ENCODE measurements around the gene DDX50. TPM values are rescaled to one million over a fixed set of nuclear protein-coding genes. Genes with fewer than 3 reads are reported as not detected.

Gene DDX50
- total RNA-seq, 1 experiment from 2014 or later: 37.1 TPM

GRCh38 chr10:68988530-68989316 lies 87.6 kb downstream of the DDX50 start, which contains the start of gene KIFBP (continued):
- TF ChIP-seq ATF1 (CRISPR knock-in tag; IDR thresholded peaks at IDR 0.05) (no peak), AFF4 (CRISPR knock-in tag; IDR thresholded peaks at IDR 0.05; ENCODE audit: borderline replicate concordance) (no peak), HMGA2 (CRISPR knock-in tag; IDR thresholded peaks at IDR 0.05) (no peak), ETV6 (CRISPR knock-in tag; IDR thresholded peaks at IDR 0.05) (peak; percentile 58; the same call in 1 of the 2 replicates), ZNF416 (CRISPR knock-in tag; IDR thresholded peaks at IDR 0.05) (no peak), NFYB (CRISPR knock-in tag; conservative IDR thresholded peaks at IDR 0.05; ENCODE audit: low read depth) (peak; percentile 79), SOX15 (CRISPR knock-in tag; IDR thresholded peaks at IDR 0.05) (no peak), NR1H2 (CRISPR knock-in tag; IDR thresholded peaks at IDR 0.05) (no peak), AR (CRISPR knock-in tag; IDR thresholded peaks at IDR 0.05) (no peak), TEAD1 (CRISPR knock-in tag; IDR thresholded peaks at IDR 0.05) (0 out of 2 replicates have a peak, but pooled peaks have one; percentile 80), ZNF396 (CRISPR knock-in tag; IDR thresholded peaks at IDR 0.05; ENCODE audit: borderline replicate concordance) (no peak), STAT6 (CRISPR knock-in tag; conservative IDR thresholded peaks at IDR 0.05; ENCODE audit: low read depth) (no peak), MXD4 (CRISPR knock-in tag; IDR thresholded peaks at IDR 0.05; ENCODE audit: borderline replicate concordance) (no peak), ZNF671 (CRISPR knock-in tag; IDR thresholded peaks at IDR 0.05) (no peak), ARID4B (CRISPR knock-in tag; IDR thresholded peaks at IDR 0.05; ENCODE audit: borderline replicate concordance) (peak; percentile 80; the same call in 1 of the 2 replicates), ZNF532 (CRISPR knock-in tag; IDR thresholded peaks at IDR 0.05; ENCODE audit: borderline replicate concordance) (no peak), USF2 (CRISPR knock-in tag; IDR thresholded peaks at IDR 0.05) (no peak)

All from WTC11 (cell line).